ENCODE measurements around the gene HNF4A. TPM values are rescaled to one million over a fixed set of nuclear protein-coding genes. Genes with fewer than 3 reads are reported as not detected.

The HNF4A gene
- polyA plus RNA-seq, 1 of the 3 experiments (the other 2 are of a cell fraction): not detected

GRCh38 chr20:44438782-44439181 lies 83.3 kb downstream of the HNF4A start:
- Histone ChIP-seq H4K20me1 (ENCODE audit: insufficient read depth) (no peaks in the 10 kb centered on the region), H3K4me2 (no peak overlapping the region), H3K27ac (ENCODE audit: low read depth in 2 of 2, low read length in 1 of 2) (no peak overlapping the region), H2AFZ (ENCODE audit: low read depth) (no peak overlapping the region), H3K9ac (no peak overlapping the region), H3K9me2 (no peaks in the 10 kb centered on the region), H3K27me3 (ENCODE audit: insufficient read depth) (no peaks in the 10 kb centered on the region), H3K4me1 (ENCODE audit: control insufficient read depth in 1 of 2, insufficient read depth in 2 of 2, low read depth in 1 of 2, low read length in 1 of 2) (no peaks in the 10 kb centered on the region), H3K36me3 (replicated peaks in 1 of 2; ENCODE audit: control insufficient read depth in 1 of 2, insufficient read depth in 2 of 2, low read length in 1 of 2) (no peaks in the 10 kb centered on the region), H3K4me3 (ENCODE audit: low read depth in 2 of 2, low read length in 1 of 2) (no peak overlapping the region), H3K79me2 (ENCODE audit: insufficient read depth) (no peaks in the 10 kb centered on the region), H3K9me3 (no peaks in the 10 kb centered on the region), H3F3A (replicated peaks; ENCODE audit: insufficient read depth) (no peaks in the 10 kb centered on the region)
- TF ChIP-seq, protein P1, sequence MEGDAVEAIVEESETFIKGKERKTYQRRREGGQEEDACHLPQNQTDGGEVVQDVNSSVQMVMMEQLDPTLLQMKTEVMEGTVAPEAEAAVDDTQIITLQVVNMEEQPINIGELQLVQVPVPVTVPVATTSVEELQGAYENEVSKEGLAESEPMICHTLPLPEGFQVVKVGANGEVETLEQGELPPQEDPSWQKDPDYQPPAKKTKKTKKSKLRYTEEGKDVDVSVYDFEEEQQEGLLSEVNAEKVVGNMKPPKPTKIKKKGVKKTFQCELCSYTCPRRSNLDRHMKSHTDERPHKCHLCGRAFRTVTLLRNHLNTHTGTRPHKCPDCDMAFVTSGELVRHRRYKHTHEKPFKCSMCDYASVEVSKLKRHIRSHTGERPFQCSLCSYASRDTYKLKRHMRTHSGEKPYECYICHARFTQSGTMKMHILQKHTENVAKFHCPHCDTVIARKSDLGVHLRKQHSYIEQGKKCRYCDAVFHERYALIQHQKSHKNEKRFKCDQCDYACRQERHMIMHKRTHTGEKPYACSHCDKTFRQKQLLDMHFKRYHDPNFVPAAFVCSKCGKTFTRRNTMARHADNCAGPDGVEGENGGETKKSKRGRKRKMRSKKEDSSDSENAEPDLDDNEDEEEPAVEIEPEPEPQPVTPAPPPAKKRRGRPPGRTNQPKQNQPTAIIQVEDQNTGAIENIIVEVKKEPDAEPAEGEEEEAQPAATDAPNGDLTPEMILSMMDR (IDR thresholded peaks at IDR 0.05): no peak
- TF ChIP-seq FOXM1 (IDR thresholded peaks at IDR 0.05; ENCODE audit: low read depth): no peak
- TF ChIP-seq GATA2 (CRISPR knock-in tag; IDR thresholded peaks at IDR 0.05): no peak
- no peak for TF ChIP-seq EZH2phosphoT487 (IDR thresholded peaks at IDR 0.05; ENCODE audit: borderline replicate concordance, low read depth)
- no peak for TF ChIP-seq SMC3 (IDR thresholded peaks at IDR 0.05; ENCODE audit: low read depth, low read length)
- no peak for TF ChIP-seq TEAD4 (IDR thresholded peaks at IDR 0.05; ENCODE audit: borderline replicate concordance, insufficient read depth)
- no peak for TF ChIP-seq PBX3 (IDR thresholded peaks at IDR 0.05)
- TF ChIP-seq NRF1 (IDR thresholded peaks at IDR 0.05; ENCODE audit: low read depth, low read length): no peak
- TF ChIP-seq FOSL2 (IDR thresholded peaks at IDR 0.05; ENCODE audit: borderline replicate concordance, low read depth): no peak
- TF ChIP-seq CHD2 (IDR thresholded peaks at IDR 0.05; ENCODE audit: low read length, partially characterized antibody): no peak
- TF ChIP-seq RCOR1 (IDR thresholded peaks at IDR 0.05; ENCODE audit: low read length): no peak
- no peak for TF ChIP-seq EP300 (IDR thresholded peaks at IDR 0.05; ENCODE audit: borderline replicate concordance in 1 of 2, low read depth in 1 of 2, low read length in 1 of 2)
- TF ChIP-seq RAD21 (IDR thresholded peaks at IDR 0.05; ENCODE audit: low read length): no peak
- no peak for DNase-seq
- POLR2A ChIA-PET: no interaction called here
- CTCF ChIA-PET: interaction anchor here (0.7 kb wide), 1 partner anchor 51 kb away, joined by 3 read pairs; no protein-coding TSS in a partner anchor
- WGBS (ENCODE audit: low lambda C conversion rate): 57% methylated on average over 4 of the region's 4 CpGs

DNA sequence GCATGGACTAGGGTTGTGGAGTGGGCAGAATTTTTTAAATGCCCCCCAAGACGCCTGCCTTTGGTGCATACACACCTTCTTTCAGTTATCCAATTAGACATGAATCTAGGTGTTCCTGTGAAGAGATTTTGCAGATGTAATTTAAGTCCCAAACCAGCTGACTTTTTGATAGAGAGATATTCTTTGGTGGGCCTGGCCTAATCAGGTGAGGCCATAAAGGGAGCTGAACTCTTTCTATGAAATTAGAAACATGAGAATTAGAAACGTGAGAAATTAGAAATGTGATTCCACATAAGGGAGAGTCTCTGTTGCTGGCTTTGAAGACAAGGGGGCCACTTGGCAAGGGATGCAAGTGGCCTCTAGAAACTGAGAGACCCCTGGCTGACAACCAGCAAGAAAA lies 83.8 kb downstream of the HNF4A start:
- Histone ChIP-seq H3K36me3 (replicated peaks in 1 of 2; ENCODE audit: control insufficient read depth in 1 of 2, insufficient read depth in 2 of 2, low read length in 1 of 2) (no peaks in the 10 kb centered on the region), H3K27ac (ENCODE audit: low read depth in 2 of 2, low read length in 1 of 2) (no peak overlapping the region), H3K4me3 (ENCODE audit: low read depth in 2 of 2, low read length in 1 of 2) (no peak overlapping the region), H3K4me2 (no peak overlapping the region), H3F3A (replicated peaks; ENCODE audit: insufficient read depth) (no peaks in the 10 kb centered on the region), H3K9me3 (no peaks in the 10 kb centered on the region), H3K79me2 (ENCODE audit: insufficient read depth) (no peaks in the 10 kb centered on the region), H3K4me1 (ENCODE audit: control insufficient read depth in 1 of 2, insufficient read depth in 2 of 2, low read depth in 1 of 2, low read length in 1 of 2) (no peaks in the 10 kb centered on the region), H3K9ac (no peak overlapping the region), H2AFZ (ENCODE audit: low read depth) (no peak overlapping the region), H3K27me3 (ENCODE audit: insufficient read depth) (no peaks in the 10 kb centered on the region), H3K9me2 (no peaks in the 10 kb centered on the region), H4K20me1 (ENCODE audit: insufficient read depth) (no peaks in the 10 kb centered on the region)
- no peak for TF ChIP-seq RFX5 (IDR thresholded peaks at IDR 0.05; ENCODE audit: low read length)
- TF ChIP-seq NRF1 (IDR thresholded peaks at IDR 0.05; ENCODE audit: low read depth, low read length): no peak
- TF ChIP-seq YY1 (IDR thresholded peaks at IDR 0.05; ENCODE audit: low read depth): no peak
- TF ChIP-seq EZH2phosphoT487 (IDR thresholded peaks at IDR 0.05; ENCODE audit: borderline replicate concordance, low read depth): no peak
- no peak for TF ChIP-seq FOXJ3 (CRISPR knock-in tag; IDR thresholded peaks at IDR 0.05)
- TF ChIP-seq FOSL2 (IDR thresholded peaks at IDR 0.05; ENCODE audit: borderline replicate concordance, low read depth): no peak
- TF ChIP-seq, protein P2, sequence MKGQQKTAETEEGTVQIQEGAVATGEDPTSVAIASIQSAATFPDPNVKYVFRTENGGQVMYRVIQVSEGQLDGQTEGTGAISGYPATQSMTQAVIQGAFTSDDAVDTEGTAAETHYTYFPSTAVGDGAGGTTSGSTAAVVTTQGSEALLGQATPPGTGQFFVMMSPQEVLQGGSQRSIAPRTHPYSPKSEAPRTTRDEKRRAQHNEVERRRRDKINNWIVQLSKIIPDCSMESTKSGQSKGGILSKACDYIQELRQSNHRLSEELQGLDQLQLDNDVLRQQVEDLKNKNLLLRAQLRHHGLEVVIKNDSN (IDR thresholded peaks at IDR 0.05; ENCODE audit: borderline replicate concordance, low read depth): no peak
- TF ChIP-seq RXRA (IDR thresholded peaks at IDR 0.05; ENCODE audit: borderline replicate concordance, low read depth): no peak
- TF ChIP-seq RCOR1 (IDR thresholded peaks at IDR 0.05; ENCODE audit: low read length): no peak
- no peak for TF ChIP-seq TEAD4 (IDR thresholded peaks at IDR 0.05; ENCODE audit: borderline replicate concordance, insufficient read depth)
- no peak for TF ChIP-seq RAD21 (IDR thresholded peaks at IDR 0.05; ENCODE audit: low read length)
- no peak for TF ChIP-seq MEF2A (IDR thresholded peaks at IDR 0.05; ENCODE audit: borderline replicate concordance, low read depth)
- TF ChIP-seq TCF12 (IDR thresholded peaks at IDR 0.05): no peak
- TF ChIP-seq, protein P3, sequence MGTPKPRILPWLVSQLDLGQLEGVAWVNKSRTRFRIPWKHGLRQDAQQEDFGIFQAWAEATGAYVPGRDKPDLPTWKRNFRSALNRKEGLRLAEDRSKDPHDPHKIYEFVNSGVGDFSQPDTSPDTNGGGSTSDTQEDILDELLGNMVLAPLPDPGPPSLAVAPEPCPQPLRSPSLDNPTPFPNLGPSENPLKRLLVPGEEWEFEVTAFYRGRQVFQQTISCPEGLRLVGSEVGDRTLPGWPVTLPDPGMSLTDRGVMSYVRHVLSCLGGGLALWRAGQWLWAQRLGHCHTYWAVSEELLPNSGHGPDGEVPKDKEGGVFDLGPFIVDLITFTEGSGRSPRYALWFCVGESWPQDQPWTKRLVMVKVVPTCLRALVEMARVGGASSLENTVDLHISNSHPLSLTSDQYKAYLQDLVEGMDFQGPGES (IDR thresholded peaks at IDR 0.05; ENCODE audit: low read depth, low read length): no peak
- no peak for TF ChIP-seq ELF1 (IDR thresholded peaks at IDR 0.05)
- no peak for DNase-seq
- WGBS (ENCODE audit: low lambda C conversion rate): 13% methylated on average over 2 of the region's 2 CpGs
- CTCF ChIA-PET: interaction anchor here (0.7 to 1.2 kb wide), 3 partner anchors 50 to 53 kb away, joined by 3 read pairs; no protein-coding TSS in a partner anchor
- POLR2A ChIA-PET: no interaction called here
